ENCODE results near the gene SLC5A9.
"Not testable (repeated sequence)": the region's sequence is repeated elsewhere in the genome, so short reads cannot be mapped to it uniquely, and the experiment has no call there.

The SLC5A9 gene

GRCh38 chr1:48282329-48282728 lies 59.8 kb downstream of the SLC5A9 start:
- not testable (repeated sequence) for H3K4me1 ChIP-seq (ENCODE audit: control insufficient read depth in 2 of 2, insufficient read depth in 1 of 2, low read depth in 1 of 2, low read length in 2 of 2); H2BK120ac ChIP-seq (ENCODE audit: low read depth, low read length); H3K9me3 ChIP-seq (replicated peaks in 1 of 2; ENCODE audit: control insufficient read depth in 2 of 2, insufficient read depth in 1 of 2, low read depth in 1 of 2, low read length in 2 of 2); H3K14ac ChIP-seq (ENCODE audit: low read length); H3K9ac ChIP-seq (ENCODE audit: low read depth, low read length, poor library complexity); H3K4me2 ChIP-seq (ENCODE audit: insufficient read depth, low read length, poor library complexity, severe bottlenecking); H3K27me3 ChIP-seq (ENCODE audit: control insufficient read depth in 3 of 3, insufficient read depth in 3 of 3, low read depth in 1 of 3, low read length in 3 of 3); H3K27ac ChIP-seq (replicated peaks; ENCODE audit: low read length); H2BK12ac ChIP-seq (ENCODE audit: low read length); H3K36me3 ChIP-seq (replicated peaks in 1 of 2; ENCODE audit: control insufficient read depth in 2 of 2, insufficient read depth in 2 of 2, low read length in 2 of 2); H3K23ac ChIP-seq (ENCODE audit: low read depth, low read length, poor library complexity); H3K18ac ChIP-seq (ENCODE audit: low read length); H2BK15ac ChIP-seq (ENCODE audit: low read length); DNase-seq (ENCODE audit: low spot score); H3K4ac ChIP-seq (ENCODE audit: low read length); H2BK5ac ChIP-seq (ENCODE audit: low read length); H3K4me3 ChIP-seq (ENCODE audit: low read length in 2 of 2); H4K8ac ChIP-seq (ENCODE audit: low read depth, low read length); H3K79me1 ChIP-seq (ENCODE audit: low read depth, low read length); H2AK5ac ChIP-seq (ENCODE audit: low read depth, low read length); H4K91ac ChIP-seq (ENCODE audit: low read depth, low read length, poor library complexity); H2AFZ ChIP-seq (ENCODE audit: low read length)

- H2BK15ac ChIP-seq (ENCODE audit: low read length); H2BK120ac ChIP-seq (ENCODE audit: low read depth, low read length); H3K18ac ChIP-seq (ENCODE audit: low read length); H3K9ac ChIP-seq (ENCODE audit: low read depth, low read length, poor library complexity); H3K27ac ChIP-seq (replicated peaks; ENCODE audit: low read length); H3K4me3 ChIP-seq (ENCODE audit: low read length in 2 of 2); H2AFZ ChIP-seq (ENCODE audit: low read length); DNase-seq (ENCODE audit: low spot score); H4K91ac ChIP-seq (ENCODE audit: low read depth, low read length, poor library complexity); H3K4me1 ChIP-seq (ENCODE audit: control insufficient read depth in 2 of 2, insufficient read depth in 1 of 2, low read depth in 1 of 2, low read length in 2 of 2); H2BK5ac ChIP-seq (ENCODE audit: low read length); H3K79me1 ChIP-seq (ENCODE audit: low read depth, low read length); H4K8ac ChIP-seq (ENCODE audit: low read depth, low read length); H3K23ac ChIP-seq (ENCODE audit: low read depth, low read length, poor library complexity); H3K36me3 ChIP-seq (replicated peaks in 1 of 2; ENCODE audit: control insufficient read depth in 2 of 2, insufficient read depth in 2 of 2, low read length in 2 of 2); H3K4ac ChIP-seq (ENCODE audit: low read length); H2AK5ac ChIP-seq (ENCODE audit: low read depth, low read length); H3K14ac ChIP-seq (ENCODE audit: low read length); H3K4me2 ChIP-seq (ENCODE audit: insufficient read depth, low read length, poor library complexity, severe bottlenecking); H3K27me3 ChIP-seq (ENCODE audit: control insufficient read depth in 3 of 3, insufficient read depth in 3 of 3, low read depth in 1 of 3, low read length in 3 of 3); H2BK12ac ChIP-seq (ENCODE audit: low read length); H3K9me3 ChIP-seq (replicated peaks in 1 of 2; ENCODE audit: control insufficient read depth in 2 of 2, insufficient read depth in 1 of 2, low read depth in 1 of 2, low read length in 2 of 2): not testable (repeated sequence)
- WGBS, 2 donors (ENCODE audit: extremely low coverage in 2 of 2, insufficient read length in 2 of 2, insufficient replicate concordance in 1 of 2), result no CpG with 5 or more reads among the region's 10 CpGs
These were observed 62.3 kb downstream of the SLC5A9 start for GRCh38 chr1:48284696-48285420.

DNA sequence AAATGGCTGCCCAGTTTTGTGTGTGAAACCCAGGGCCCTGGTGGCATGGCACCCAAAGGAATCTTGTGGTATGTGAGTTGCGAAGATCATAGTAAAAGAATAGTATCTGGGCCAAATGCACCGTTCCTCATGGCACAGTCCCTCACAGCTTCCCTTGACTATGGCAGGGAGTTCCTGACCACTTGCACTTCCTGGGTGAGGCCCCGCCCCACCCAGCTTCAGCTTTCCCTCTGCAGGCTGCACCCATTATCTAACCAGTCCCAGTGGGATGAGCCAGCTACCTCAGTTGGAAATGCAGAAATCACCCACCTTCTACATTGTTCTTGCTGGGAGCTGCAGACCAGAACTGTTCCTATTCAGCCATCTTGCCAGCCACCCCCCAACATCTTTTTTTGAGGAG lies 63.0 kb downstream of the SLC5A9 start:
- Histone ChIP-seq H3K27ac (replicated peaks; ENCODE audit: low read length) (no peak overlapping the region), H3K18ac (ENCODE audit: low read length) (no peak overlapping the region), H3K9ac (ENCODE audit: low read depth, low read length, poor library complexity) (no peak overlapping the region), H3K27me3 (ENCODE audit: control insufficient read depth in 3 of 3, insufficient read depth in 3 of 3, low read depth in 1 of 3, low read length in 3 of 3) (no peaks in the 10 kb centered on the region), H4K91ac (ENCODE audit: low read depth, low read length, poor library complexity) (no peak overlapping the region), H2AFZ (ENCODE audit: low read length) (no peak overlapping the region), H2BK12ac (ENCODE audit: low read length) (no peak overlapping the region), H3K36me3 (replicated peaks in 1 of 2; ENCODE audit: control insufficient read depth in 2 of 2, insufficient read depth in 2 of 2, low read length in 2 of 2) (peaks cover 0 to 2% of the 10 kb centered on the region in 2 donors), H2BK5ac (ENCODE audit: low read length) (no peak overlapping the region), H3K9me3 (replicated peaks in 1 of 2; ENCODE audit: control insufficient read depth in 2 of 2, insufficient read depth in 1 of 2, low read depth in 1 of 2, low read length in 2 of 2) (peaks cover 0 to 3% of the 10 kb centered on the region in 2 donors), H2BK120ac (ENCODE audit: low read depth, low read length) (no peak overlapping the region), H3K14ac (ENCODE audit: low read length) (no peak overlapping the region), H4K8ac (ENCODE audit: low read depth, low read length) (no peak overlapping the region), H3K4ac (ENCODE audit: low read length) (no peak overlapping the region), H3K4me2 (ENCODE audit: insufficient read depth, low read length, poor library complexity, severe bottlenecking) (no peak overlapping the region), H3K23ac (ENCODE audit: low read depth, low read length, poor library complexity) (no peak overlapping the region), H3K4me3 (ENCODE audit: low read length in 2 of 2) (no peak overlapping the region), H2BK15ac (ENCODE audit: low read length) (no peak overlapping the region), H3K4me1 (ENCODE audit: control insufficient read depth in 2 of 2, insufficient read depth in 1 of 2, low read depth in 1 of 2, low read length in 2 of 2) (peaks cover 0 to 3% of the 10 kb centered on the region in 2 donors), H2AK5ac (ENCODE audit: low read depth, low read length) (no peak overlapping the region), H3K79me1 (ENCODE audit: low read depth, low read length) (no peaks in the 10 kb centered on the region)
- WGBS, 2 donors (ENCODE audit: extremely low coverage in 2 of 2, insufficient read length in 2 of 2, insufficient replicate concordance in 1 of 2), result no CpG with 5 or more reads among the region's 3 CpGs
- DNase-seq (ENCODE audit: low spot score), result no peak

GRCh38 chr1:48291421-48291820 lies 68.9 kb downstream of the SLC5A9 start:
- no peak overlapping the region for H4K91ac ChIP-seq (ENCODE audit: low read depth, low read length, poor library complexity)
- H4K8ac ChIP-seq (ENCODE audit: low read depth, low read length), result no peak overlapping the region
- no peak overlapping the region for H2AFZ ChIP-seq (ENCODE audit: low read length)
- no peak overlapping the region for H2AK5ac ChIP-seq (ENCODE audit: low read depth, low read length)
- no peaks in the 10 kb centered on the region for H3K27me3 ChIP-seq (ENCODE audit: control insufficient read depth in 3 of 3, insufficient read depth in 3 of 3, low read depth in 1 of 3, low read length in 3 of 3)
- H3K4ac ChIP-seq (ENCODE audit: low read length), result no peak overlapping the region
- no peak overlapping the region for H2BK12ac ChIP-seq (ENCODE audit: low read length)
- DNase-seq (ENCODE audit: low spot score), result no peak
- H3K4me1 ChIP-seq (ENCODE audit: control insufficient read depth in 2 of 2, insufficient read depth in 1 of 2, low read depth in 1 of 2, low read length in 2 of 2), result peaks cover 0 to 3% of the 10 kb centered on the region in 2 donors
- H3K9ac ChIP-seq (ENCODE audit: low read depth, low read length, poor library complexity), result no peak overlapping the region
- H3K36me3 ChIP-seq (replicated peaks in 1 of 2; ENCODE audit: control insufficient read depth in 2 of 2, insufficient read depth in 2 of 2, low read length in 2 of 2), result peaks cover 0 to 5% of the 10 kb centered on the region in 2 donors
- H3K18ac ChIP-seq (ENCODE audit: low read length), result peak overlapping the region; percentile 17
- H2BK15ac ChIP-seq (ENCODE audit: low read length), result no peak overlapping the region
- H3K4me2 ChIP-seq (ENCODE audit: insufficient read depth, low read length, poor library complexity, severe bottlenecking), result no peak overlapping the region
- H3K4me3 ChIP-seq (ENCODE audit: low read length in 2 of 2), result no peak overlapping the region
- H3K9me3 ChIP-seq (replicated peaks in 1 of 2; ENCODE audit: control insufficient read depth in 2 of 2, insufficient read depth in 1 of 2, low read depth in 1 of 2, low read length in 2 of 2), result peaks cover 0 to 3% of the 10 kb centered on the region in 2 donors
- H3K27ac ChIP-seq (replicated peaks; ENCODE audit: low read length), result no peak overlapping the region
- no peak overlapping the region for H3K14ac ChIP-seq (ENCODE audit: low read length)
- H2BK120ac ChIP-seq (ENCODE audit: low read depth, low read length), result no peak overlapping the region
- H3K23ac ChIP-seq (ENCODE audit: low read depth, low read length, poor library complexity), result peak overlapping the region; percentile 55
- no peak overlapping the region for H2BK5ac ChIP-seq (ENCODE audit: low read length)
- no peaks in the 10 kb centered on the region for H3K79me1 ChIP-seq (ENCODE audit: low read depth, low read length)
- no CpG with 5 or more reads among the region's 4 CpGs for WGBS, 2 donors (ENCODE audit: extremely low coverage in 2 of 2, insufficient read length in 2 of 2, insufficient replicate concordance in 1 of 2)

All from neuronal stem cell (in vitro differentiated cells).